HCT116 (cell line): ENCODE data around the gene SLC5A2. TPM values are rescaled to one million over a fixed set of nuclear protein-coding genes. Genes with fewer than 3 reads are reported as not detected.

Experiments
- ATAC-seq: fragments of 200-7000 bp; cut with Tn5 transposase; 2 replicates; pipeline ENCODE4 v1.9.1; 2020; ENCODE audit warnings: mild to moderate bottlenecking, moderate library complexity
- BruUV-seq: library from RNA; stranded (reverse); fragments of 400-500 nt; replicated peaks from 2 replicates; lab custom pipeline; 2021; lab: Mats Ljungman, UMichigan
- CTCF ChIA-PET: fragments of 300-600 bp; sonication (Branson Sonifier 250); formaldehyde crosslinking; loops from one replicate; lab custom pipeline; 2021; ENCODE audit warnings: antibody characterized with exemption; lab: Charles Lee
- POLR2A ChIA-PET: fragments of 300-600, 350-600 bp; sonication (Branson Sonifier 250); formaldehyde crosslinking; loops from one replicate; lab custom pipeline; 2021; ENCODE audit warnings: antibody characterized with exemption; lab: Charles Lee
- RAD21 ChIA-PET, 2 experiments: fragments of 300-600 bp; sonication (Branson Sonifier 250); formaldehyde crosslinking; loops; one replicate each; lab custom pipeline; 2023; ENCODE audit warnings: low total read pairs in 2 of 2; ENCODE audit not compliant: uncharacterized antibody in 2 of 2, unreplicated experiment in 2 of 2, low non-redundant PET in 1 of 2; lab: Charles Lee
- DNase-seq: peaks from one replicate; pipeline ENCODE4 v3.0.0-alpha.2; 2010; ENCODE audit warnings: low read depth, low spot score
- H2AFZ ChIP-seq: fragments of 200-600 bp; shearing (Covaris generic), sonication (generic); 2 replicates; pipeline ENCODE4 v1.6.1; 2017; ENCODE audit warnings: low read depth, mixed run types, mixed read lengths, antibody characterized with exemption, low read length; ENCODE audit not compliant: poor library complexity, severe bottlenecking
- H3K27ac ChIP-seq: 2 replicates; pipeline ENCODE4 v1.5.1; 2012; ENCODE audit warnings: low read depth, low read length
- H3K27me3 ChIP-seq: fragments of 200-600 bp; sonication (generic); 2 replicates; pipeline ENCODE4 v1.6.1; 2016; ENCODE audit warnings: mixed run types, low read length, mixed read lengths; ENCODE audit not compliant: insufficient read depth
- H3K36me3 ChIP-seq, 2 experiments: fragments of 200-500 bp in 1 of 2; fragments of 200-600 bp in 1 of 2; sonication (Bioruptor generic) in 1 of 2; sonication (generic) in 1 of 2; 2 replicates each; pipeline versions ENCODE4 v1.5.1 to v1.6.1; 2014 to 2016; ENCODE audit warnings: low read length in 2 of 2, inconsistent platforms in 1 of 2, mixed read lengths in 1 of 2, mixed run types in 1 of 2; ENCODE audit not compliant: insufficient read depth in 2 of 2, control insufficient read depth in 1 of 2
- H3K4me1 ChIP-seq, 2 experiments: fragments of 200-600 bp in 1 of 2; sonication (generic) in 1 of 2; 2 replicates each; pipeline versions ENCODE4 v1.5.1 to v1.6.1; 2012 to 2017; ENCODE audit warnings: low read length in 2 of 2, inconsistent platforms in 1 of 2, mild to moderate bottlenecking in 1 of 2, mixed read lengths in 1 of 2, mixed run types in 1 of 2, moderate library complexity in 1 of 2; ENCODE audit not compliant: insufficient read depth in 2 of 2, control insufficient read depth in 1 of 2
- H3K4me2 ChIP-seq: fragments of 200-600 bp; sonication (generic); 2 replicates; pipeline ENCODE4 v1.6.1; 2017; ENCODE audit warnings: mixed run types, low read length, mixed read lengths
- H3K4me3 ChIP-seq, 2 experiments: fragments of 200-600 bp in 1 of 2; sonication (generic) in 1 of 2; replicated peaks in 1 of 2; 2 replicates each; pipeline ENCODE4 v1.5.1; 2011 to 2016; ENCODE audit warnings: low read length in 2 of 2, control low read depth in 1 of 2, low read depth in 1 of 2, mild to moderate bottlenecking in 1 of 2, mixed read lengths in 1 of 2, mixed run types in 1 of 2
- H3K79me2 ChIP-seq: fragments of 200-600 bp; sonication (generic); 2 replicates; pipeline ENCODE4 v1.6.1; 2017; ENCODE audit warnings: mild to moderate bottlenecking, mixed run types, low read length, moderate library complexity, mixed read lengths; ENCODE audit not compliant: insufficient read depth
- H3K9ac ChIP-seq: fragments of 200-600 bp; sonication (generic); 2 replicates; pipeline ENCODE4 v1.6.1; 2016; ENCODE audit warnings: low read length, mixed read lengths
- H3K9me2 ChIP-seq: fragments of 200-600 bp; sonication (generic), shearing (Covaris generic); 2 replicates; pipeline ENCODE4 v1.6.1; 2017; ENCODE audit warnings: mixed run types, mild to moderate bottlenecking, moderate library complexity; ENCODE audit not compliant: insufficient read depth
- H3K9me3 ChIP-seq, 2 experiments: fragments of 200-500 bp in 1 of 2; fragments of 200-600 bp in 1 of 2; sonication (Bioruptor generic) in 1 of 2; sonication (generic) in 1 of 2; 2 replicates each; pipeline ENCODE4 v1.6.1; 2014 to 2017; ENCODE audit warnings: low read length in 2 of 2, mixed read lengths in 2 of 2, inconsistent platforms in 1 of 2, low read depth in 1 of 2, mild to moderate bottlenecking in 1 of 2, mixed run types in 1 of 2, moderate library complexity in 1 of 2; ENCODE audit not compliant: control insufficient read depth in 1 of 2, insufficient read depth in 1 of 2
- H4K20me1 ChIP-seq: fragments of 200-600 bp; sonication (generic), shearing (Covaris generic); 2 replicates; pipeline ENCODE4 v1.6.1; 2017; ENCODE audit warnings: mixed run types, mild to moderate bottlenecking, moderate library complexity; ENCODE audit not compliant: insufficient read depth
- CEBPB ChIP-seq: IDR thresholded peaks from 2 replicates; pipeline ENCODE4 v1.6.1; 2012; ENCODE audit warnings: low read depth
- EGR1 ChIP-seq: IDR thresholded peaks from 2 replicates; pipeline ENCODE4 v1.6.1; 2012; ENCODE audit warnings: low read depth
- ELF1 ChIP-seq: IDR thresholded peaks from 2 replicates; pipeline ENCODE4 v1.6.1; 2012; ENCODE audit warnings: low read depth, borderline replicate concordance
- EZH2 ChIP-seq: fragments of 200-600 bp; sonication (generic); IDR thresholded peaks from 2 replicates; pipeline ENCODE4 v1.6.1; 2017; ENCODE audit warnings: antibody characterized with exemption, mixed run types
- EZH2phosphoT487 ChIP-seq: fragments of 200-600 bp; IDR thresholded peaks from 2 replicates; pipeline ENCODE4 v1.6.1; 2018; ENCODE audit warnings: antibody characterized with exemption, borderline replicate concordance
- FOSL1 ChIP-seq: IDR thresholded peaks from 2 replicates; pipeline ENCODE4 v1.6.1; 2012; ENCODE audit warnings: low read depth
- JUND ChIP-seq: IDR thresholded peaks from 2 replicates; pipeline ENCODE4 v1.6.1; 2012
- POLR2AphosphoS5 ChIP-seq: IDR thresholded peaks from 2 replicates; pipeline ENCODE4 v1.6.1; 2011; ENCODE audit warnings: mild to moderate bottlenecking, low read depth, low read length, moderate library complexity
- RAD21 ChIP-seq: IDR thresholded peaks from 2 replicates; pipeline ENCODE4 v1.6.1; 2012; ENCODE audit warnings: low read depth, mild to moderate bottlenecking
- SP1 ChIP-seq: IDR thresholded peaks from 2 replicates; pipeline ENCODE4 v1.6.1; 2012; ENCODE audit warnings: low read depth
- TCF7L2 ChIP-seq: IDR thresholded peaks from 2 replicates; pipeline ENCODE4 v1.7.0; 2011; ENCODE audit warnings: borderline replicate concordance, inconsistent platforms; ENCODE audit not compliant: insufficient read depth, insufficient read length; ENCODE audit errors: extremely low read depth
- YY1 ChIP-seq: IDR thresholded peaks from 2 replicates; pipeline ENCODE4 v1.6.1; 2011; ENCODE audit warnings: low read length, low read depth, moderate library complexity, mild to moderate bottlenecking; ENCODE audit not compliant: insufficient replicate concordance; ENCODE audit errors: extremely low read depth
- ZFX ChIP-seq: fragments of 450-650 bp; IDR thresholded peaks from 2 replicates; pipeline ENCODE4 v1.6.1; 2017
- ZNF274 ChIP-seq: fragments of 200-500 bp; sonication (Bioruptor generic); IDR thresholded peaks from 2 replicates; pipeline ENCODE4 v1.6.1; 2014; ENCODE audit warnings: mild to moderate bottlenecking, low read depth, low read length, inconsistent platforms
- intact Hi-C: fragments of 100-400 bp; cut with micrococcal nuclease; formaldehyde crosslinking; loops from 2 replicates; pipeline ENCODE4 v1.10.0; 2022
- total RNA-seq: library from RNA; stranded (reverse); gene quantifications from one replicate; pipeline ENCODE4 v1.2.1, GENCODE V29; 2021; ENCODE audit not compliant: unreplicated experiment
- TF ChIP-seq, protein P1 (sequence below): IDR thresholded peaks from 2 replicates; pipeline ENCODE4 v1.6.1; 2012; ENCODE audit warnings: low read depth
- TF ChIP-seq, protein P2 (sequence below): IDR thresholded peaks from 2 replicates; pipeline ENCODE4 v1.6.1; 2012
- TF ChIP-seq, protein P3 (sequence below): IDR thresholded peaks from 2 replicates; pipeline ENCODE4 v1.6.1; 2011; ENCODE audit warnings: mild to moderate bottlenecking, low read length, moderate library complexity; ENCODE audit not compliant: insufficient replicate concordance; ENCODE audit errors: extremely low read depth
- TF ChIP-seq, protein P4 (sequence below), 3 experiments: fragments of 200-600 bp in 1 of 3; sonication (generic) in 1 of 3; IDR thresholded peaks in 2 of 3; conservative IDR thresholded peaks in 1 of 3; 2 replicates each; pipeline ENCODE4 v1.5.1; 2012 to 2017; ENCODE audit warnings: low read depth in 2 of 3, low read length in 2 of 3, antibody characterized with exemption in 1 of 3, borderline replicate concordance in 1 of 3, control low read depth in 1 of 3, mild to moderate bottlenecking in 1 of 3, mixed read lengths in 1 of 3, mixed run types in 1 of 3, moderate library complexity in 1 of 3; ENCODE audit not compliant: insufficient read depth in 1 of 3

Gene SLC5A2
- total RNA-seq, 1 experiment from 2014 or later, result 0.10 TPM

DNA sequence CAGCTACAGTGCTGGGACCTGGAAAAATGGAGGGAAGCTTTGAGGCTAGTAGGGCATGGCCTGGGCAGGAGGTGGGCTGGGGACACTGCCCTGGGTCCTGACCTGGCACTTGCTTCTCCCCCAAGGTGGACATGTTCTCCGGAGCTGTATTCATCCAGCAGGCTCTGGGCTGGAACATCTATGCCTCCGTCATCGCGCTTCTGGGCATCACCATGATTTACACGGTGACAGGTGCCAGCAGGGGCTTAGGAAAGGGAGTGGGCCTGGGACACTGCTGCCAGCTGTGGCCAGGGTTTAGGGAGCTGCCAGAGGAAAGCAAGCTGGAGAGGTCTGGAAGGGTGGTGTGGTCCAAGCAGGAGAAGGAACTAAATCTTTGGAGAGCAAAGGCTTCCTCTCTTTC lies 3.1 kb downstream of the SLC5A2 start:
- no TSS peak for BruUV-seq
- H2AFZ ChIP-seq, result no peak overlapping the region
- no peak overlapping the region for H3K4me2 ChIP-seq
- no peaks in the 10 kb centered on the region for H3K79me2 ChIP-seq
- no peak overlapping the region for H3K4me3 ChIP-seq
- no peaks in the 10 kb centered on the region for H3K27me3 ChIP-seq
- no peak overlapping the region for H3K27ac ChIP-seq
- no peaks in the 10 kb centered on the region for H4K20me1 ChIP-seq
- H3K36me3 ChIP-seq, result no peaks in the 10 kb centered on the region
- POLR2A ChIA-PET, result no interaction called here
- CTCF ChIA-PET, result interaction anchor here (1.4 kb wide), 1 partner anchor 13 kb away, joined by 3 read pairs; no protein-coding TSS in a partner anchor
- H3K9me3 ChIP-seq, result no peaks in the 10 kb centered on the region
- ATAC-seq (no peak), DNase-seq (no peak)
- H3K9me2 ChIP-seq, result no peaks in the 10 kb centered on the region
- intact Hi-C loops, result no loop called here
- TF ChIP-seq CEBPB, result no peak
- TF ChIP-seq, protein P1, sequence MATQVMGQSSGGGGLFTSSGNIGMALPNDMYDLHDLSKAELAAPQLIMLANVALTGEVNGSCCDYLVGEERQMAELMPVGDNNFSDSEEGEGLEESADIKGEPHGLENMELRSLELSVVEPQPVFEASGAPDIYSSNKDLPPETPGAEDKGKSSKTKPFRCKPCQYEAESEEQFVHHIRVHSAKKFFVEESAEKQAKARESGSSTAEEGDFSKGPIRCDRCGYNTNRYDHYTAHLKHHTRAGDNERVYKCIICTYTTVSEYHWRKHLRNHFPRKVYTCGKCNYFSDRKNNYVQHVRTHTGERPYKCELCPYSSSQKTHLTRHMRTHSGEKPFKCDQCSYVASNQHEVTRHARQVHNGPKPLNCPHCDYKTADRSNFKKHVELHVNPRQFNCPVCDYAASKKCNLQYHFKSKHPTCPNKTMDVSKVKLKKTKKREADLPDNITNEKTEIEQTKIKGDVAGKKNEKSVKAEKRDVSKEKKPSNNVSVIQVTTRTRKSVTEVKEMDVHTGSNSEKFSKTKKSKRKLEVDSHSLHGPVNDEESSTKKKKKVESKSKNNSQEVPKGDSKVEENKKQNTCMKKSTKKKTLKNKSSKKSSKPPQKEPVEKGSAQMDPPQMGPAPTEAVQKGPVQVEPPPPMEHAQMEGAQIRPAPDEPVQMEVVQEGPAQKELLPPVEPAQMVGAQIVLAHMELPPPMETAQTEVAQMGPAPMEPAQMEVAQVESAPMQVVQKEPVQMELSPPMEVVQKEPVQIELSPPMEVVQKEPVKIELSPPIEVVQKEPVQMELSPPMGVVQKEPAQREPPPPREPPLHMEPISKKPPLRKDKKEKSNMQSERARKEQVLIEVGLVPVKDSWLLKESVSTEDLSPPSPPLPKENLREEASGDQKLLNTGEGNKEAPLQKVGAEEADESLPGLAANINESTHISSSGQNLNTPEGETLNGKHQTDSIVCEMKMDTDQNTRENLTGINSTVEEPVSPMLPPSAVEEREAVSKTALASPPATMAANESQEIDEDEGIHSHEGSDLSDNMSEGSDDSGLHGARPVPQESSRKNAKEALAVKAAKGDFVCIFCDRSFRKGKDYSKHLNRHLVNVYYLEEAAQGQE, result no peak
- TF ChIP-seq, protein P2, sequence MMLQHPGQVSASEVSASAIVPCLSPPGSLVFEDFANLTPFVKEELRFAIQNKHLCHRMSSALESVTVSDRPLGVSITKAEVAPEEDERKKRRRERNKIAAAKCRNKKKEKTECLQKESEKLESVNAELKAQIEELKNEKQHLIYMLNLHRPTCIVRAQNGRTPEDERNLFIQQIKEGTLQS, result no peak
- no peak for TF ChIP-seq RAD21
- no peak for TF ChIP-seq EGR1
- no peak for TF ChIP-seq YY1
- no peak for TF ChIP-seq TCF7L2
- TF ChIP-seq, protein P3, sequence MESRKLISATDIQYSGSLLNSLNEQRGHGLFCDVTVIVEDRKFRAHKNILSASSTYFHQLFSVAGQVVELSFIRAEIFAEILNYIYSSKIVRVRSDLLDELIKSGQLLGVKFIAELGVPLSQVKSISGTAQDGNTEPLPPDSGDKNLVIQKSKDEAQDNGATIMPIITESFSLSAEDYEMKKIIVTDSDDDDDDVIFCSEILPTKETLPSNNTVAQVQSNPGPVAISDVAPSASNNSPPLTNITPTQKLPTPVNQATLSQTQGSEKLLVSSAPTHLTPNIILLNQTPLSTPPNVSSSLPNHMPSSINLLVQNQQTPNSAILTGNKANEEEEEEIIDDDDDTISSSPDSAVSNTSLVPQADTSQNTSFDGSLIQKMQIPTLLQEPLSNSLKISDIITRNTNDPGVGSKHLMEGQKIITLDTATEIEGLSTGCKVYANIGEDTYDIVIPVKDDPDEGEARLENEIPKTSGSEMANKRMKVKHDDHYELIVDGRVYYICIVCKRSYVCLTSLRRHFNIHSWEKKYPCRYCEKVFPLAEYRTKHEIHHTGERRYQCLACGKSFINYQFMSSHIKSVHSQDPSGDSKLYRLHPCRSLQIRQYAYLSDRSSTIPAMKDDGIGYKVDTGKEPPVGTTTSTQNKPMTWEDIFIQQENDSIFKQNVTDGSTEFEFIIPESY, result no peak
- TF ChIP-seq, protein P4, sequence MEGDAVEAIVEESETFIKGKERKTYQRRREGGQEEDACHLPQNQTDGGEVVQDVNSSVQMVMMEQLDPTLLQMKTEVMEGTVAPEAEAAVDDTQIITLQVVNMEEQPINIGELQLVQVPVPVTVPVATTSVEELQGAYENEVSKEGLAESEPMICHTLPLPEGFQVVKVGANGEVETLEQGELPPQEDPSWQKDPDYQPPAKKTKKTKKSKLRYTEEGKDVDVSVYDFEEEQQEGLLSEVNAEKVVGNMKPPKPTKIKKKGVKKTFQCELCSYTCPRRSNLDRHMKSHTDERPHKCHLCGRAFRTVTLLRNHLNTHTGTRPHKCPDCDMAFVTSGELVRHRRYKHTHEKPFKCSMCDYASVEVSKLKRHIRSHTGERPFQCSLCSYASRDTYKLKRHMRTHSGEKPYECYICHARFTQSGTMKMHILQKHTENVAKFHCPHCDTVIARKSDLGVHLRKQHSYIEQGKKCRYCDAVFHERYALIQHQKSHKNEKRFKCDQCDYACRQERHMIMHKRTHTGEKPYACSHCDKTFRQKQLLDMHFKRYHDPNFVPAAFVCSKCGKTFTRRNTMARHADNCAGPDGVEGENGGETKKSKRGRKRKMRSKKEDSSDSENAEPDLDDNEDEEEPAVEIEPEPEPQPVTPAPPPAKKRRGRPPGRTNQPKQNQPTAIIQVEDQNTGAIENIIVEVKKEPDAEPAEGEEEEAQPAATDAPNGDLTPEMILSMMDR (IDR thresholded peaks at IDR 0.05 in 2 of 3, conservative IDR thresholded peaks at IDR 0.05 in 1 of 3; ENCODE audit: borderline replicate concordance in 1 of 3, insufficient read depth in 1 of 3, low read depth in 2 of 3, low read length in 2 of 3), result no peak
- no peak for TF ChIP-seq ZFX
- no peak for TF ChIP-seq ELF1
- no peak for TF ChIP-seq FOSL1
- no peak for TF ChIP-seq EZH2
- no peak for TF ChIP-seq SP1
- TF ChIP-seq JUND, result no peak
- no peak for TF ChIP-seq EZH2phosphoT487
- TF ChIP-seq POLR2AphosphoS5, result no peak
- TF ChIP-seq ZNF274, result no peak
- no peak overlapping the region for H3K9ac ChIP-seq
- RAD21 ChIA-PET, result no interaction called here
- H3K4me1 ChIP-seq, result peaks cover 7 to 20% of the 10 kb centered on the region in 2 experiments; a peak in 3 of 4 replicates
